Mucosa of stomach (tissue), 1 donor: Measurements from ENCODE around the gene VPS37B.
"Not testable (repeated sequence)": the region's sequence is repeated elsewhere in the genome, so short reads cannot be mapped to it uniquely, and the experiment has no call there.

Source experiments
- H3K27me3 ChIP-seq: one replicate; pipeline ENCODE4 v1.7.0; 2013; ENCODE audit warnings: mild to moderate bottlenecking, low read length; ENCODE audit not compliant: control insufficient read depth, insufficient read depth
- H3K36me3 ChIP-seq: one replicate; pipeline ENCODE4 v1.7.0; 2013; ENCODE audit warnings: low read length; ENCODE audit not compliant: control insufficient read depth, insufficient read depth
- H3K4me1 ChIP-seq: one replicate; pipeline ENCODE4 v1.7.0; 2013; ENCODE audit warnings: mild to moderate bottlenecking, low read length; ENCODE audit not compliant: control insufficient read depth, insufficient read depth
- H3K4me3 ChIP-seq: one replicate; pipeline ENCODE4 v1.7.0; 2013; ENCODE audit warnings: low read length
- H3K9ac ChIP-seq: one replicate; pipeline ENCODE4 v1.7.0; 2013; ENCODE audit warnings: mild to moderate bottlenecking, low read length, moderate library complexity
- H3K9me3 ChIP-seq: one replicate; pipeline ENCODE4 v1.7.0; 2013; ENCODE audit warnings: mild to moderate bottlenecking, low read length, moderate library complexity; ENCODE audit not compliant: control insufficient read depth
- donor health status: Pancreatic carcinoma.

The VPS37B gene, protein sequence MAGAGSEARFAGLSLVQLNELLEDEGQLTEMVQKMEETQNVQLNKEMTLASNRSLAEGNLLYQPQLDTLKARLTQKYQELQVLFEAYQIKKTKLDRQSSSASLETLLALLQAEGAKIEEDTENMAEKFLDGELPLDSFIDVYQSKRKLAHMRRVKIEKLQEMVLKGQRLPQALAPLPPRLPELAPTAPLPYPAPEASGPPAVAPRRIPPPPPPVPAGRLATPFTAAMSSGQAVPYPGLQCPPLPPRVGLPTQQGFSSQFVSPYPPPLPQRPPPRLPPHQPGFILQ

DNA sequence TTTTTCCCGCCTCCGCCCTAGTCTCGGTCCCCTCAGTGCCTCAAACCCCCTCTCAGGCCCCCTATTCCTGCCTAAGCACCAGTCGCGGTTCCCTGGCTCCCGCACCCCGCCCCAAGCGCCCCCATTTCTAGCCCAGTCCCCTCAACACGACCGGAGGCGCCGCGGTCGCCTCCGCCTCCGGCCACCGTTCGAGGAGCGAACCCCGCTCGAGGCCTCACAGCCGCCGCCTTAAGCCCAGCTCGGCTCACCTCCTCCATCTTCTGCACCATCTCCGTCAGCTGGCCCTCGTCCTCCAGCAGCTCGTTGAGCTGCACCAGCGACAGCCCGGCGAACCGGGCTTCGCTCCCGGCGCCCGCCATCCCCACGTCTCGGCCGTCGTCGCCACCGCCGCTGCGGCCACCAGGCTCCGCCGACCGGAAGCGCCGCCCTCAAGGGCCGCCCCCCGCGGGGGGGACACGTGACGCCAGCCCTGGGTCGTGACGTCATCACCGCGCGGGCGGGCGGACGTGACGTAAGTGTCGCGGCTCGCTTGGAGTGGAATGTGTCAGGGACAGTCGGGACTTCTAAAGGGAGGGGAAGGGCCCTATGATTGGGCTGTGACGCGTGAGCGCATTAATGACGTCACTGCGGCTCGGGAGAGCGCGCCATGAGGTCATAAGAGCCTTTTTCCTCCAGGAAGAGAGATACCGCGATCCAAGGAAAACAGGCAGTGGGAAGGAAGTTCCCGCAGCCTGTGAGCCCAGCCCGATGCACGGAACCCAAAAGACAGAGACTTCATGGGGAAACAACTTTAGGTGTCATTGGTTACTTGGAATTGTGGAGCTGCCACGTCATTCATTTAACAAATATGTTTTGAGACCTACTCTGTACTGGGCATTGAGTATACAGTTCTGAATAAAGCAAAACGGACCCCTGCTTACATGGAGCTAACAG is at the start of gene VPS37B:
TSS of gene VPS37B (minus strand) at position 421 of the 933 bp plus-strand sequence. CDS start at position 359, 62 bp downstream.
- peak within 1 kb of the TSS; percentile 96 for H3K4me3 ChIP-seq
- H3K9ac ChIP-seq = peak within 1 kb of the TSS; percentile 100
- H3K4me1 ChIP-seq = peaks cover 39% of the 10 kb centered on the region
- H3K9me3 ChIP-seq = no peaks in the 10 kb centered on the region
- H3K27me3 ChIP-seq = no peaks in the 10 kb centered on the region
- H3K36me3 ChIP-seq = no peaks in the 10 kb centered on the region

DNA sequence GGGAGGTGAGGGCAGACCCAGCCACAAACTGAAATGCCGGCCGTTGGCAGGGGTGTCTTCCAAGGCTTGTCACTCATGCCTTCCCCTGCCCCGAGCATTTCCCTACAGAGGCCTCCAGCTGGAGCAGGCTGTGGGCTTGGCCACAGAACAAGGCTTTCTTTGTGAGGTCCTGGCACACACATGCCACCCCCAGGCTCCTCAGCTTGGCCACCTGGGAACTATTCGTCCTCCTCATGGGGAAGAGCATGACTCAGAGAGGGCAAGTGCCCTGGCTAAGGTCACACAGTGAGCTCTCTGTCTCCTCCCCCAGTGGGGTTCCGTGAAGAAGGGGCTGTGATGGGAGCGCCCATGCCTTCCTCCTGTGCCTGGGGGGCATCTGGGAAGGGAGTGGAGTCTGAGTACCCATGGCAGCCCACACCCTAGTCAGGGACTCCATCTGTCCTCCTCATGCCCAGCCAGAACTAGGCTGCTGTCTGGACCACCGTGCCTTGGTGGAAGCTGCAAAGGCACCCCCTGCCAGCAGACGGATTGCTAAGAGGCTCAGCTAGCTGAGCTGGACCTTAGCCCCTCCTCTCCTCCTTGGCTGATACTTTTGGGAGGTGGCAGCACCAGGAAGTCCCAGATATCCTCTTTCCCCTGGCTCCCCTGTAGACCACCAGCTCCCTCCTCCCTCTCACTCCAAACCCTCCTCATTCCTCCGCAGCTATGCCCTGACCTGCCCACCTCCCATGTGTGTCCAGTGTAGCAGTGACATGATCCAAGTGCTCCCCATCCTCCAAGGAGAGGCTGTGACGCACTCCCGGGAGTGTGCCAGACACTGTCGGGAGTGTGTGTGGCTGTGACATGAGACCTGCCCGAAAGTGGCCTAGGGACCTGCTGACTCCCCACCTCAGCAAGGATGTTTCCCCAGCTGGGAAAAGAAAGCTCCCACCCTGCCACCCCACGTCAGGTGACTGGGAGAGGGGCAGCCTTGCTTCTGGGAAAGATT is 49.0 kb upstream of the VPS37B start:
- H3K9me3 ChIP-seq = no peaks in the 10 kb centered on the region
- peaks cover 77% of the 10 kb centered on the region for H3K4me1 ChIP-seq
- H3K36me3 ChIP-seq = no peaks in the 10 kb centered on the region
- no peaks in the 10 kb centered on the region for H3K27me3 ChIP-seq
- H3K4me3 ChIP-seq = no peak overlapping the region
- no peak overlapping the region for H3K9ac ChIP-seq

DNA sequence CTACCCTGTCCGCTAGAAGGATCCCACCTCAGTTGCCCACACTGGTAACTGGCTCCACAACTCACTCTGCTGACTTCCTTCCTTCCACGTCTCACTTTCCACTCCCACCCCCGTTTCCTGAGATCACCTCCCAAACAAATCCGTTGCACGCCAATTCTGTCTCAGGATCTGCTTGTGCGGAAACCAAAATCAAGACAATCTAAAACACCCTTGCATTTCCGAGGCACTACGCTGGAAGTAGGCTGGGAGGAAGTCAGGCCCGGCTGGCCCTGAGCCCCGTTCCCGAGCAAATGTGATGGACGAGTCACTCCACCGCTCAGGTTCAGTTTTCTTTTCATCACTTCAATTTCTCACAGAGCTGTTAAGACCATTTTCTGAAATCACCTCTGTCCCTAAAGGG is 47.3 kb upstream of the VPS37B start:
- H3K4me1 ChIP-seq = peaks cover 68% of the 10 kb centered on the region
- no peak overlapping the region for H3K4me3 ChIP-seq
- H3K36me3 ChIP-seq = no peaks in the 10 kb centered on the region
- no peaks in the 10 kb centered on the region for H3K9me3 ChIP-seq
- H3K9ac ChIP-seq = peak overlapping the region; percentile 29
- H3K27me3 ChIP-seq = no peaks in the 10 kb centered on the region

DNA sequence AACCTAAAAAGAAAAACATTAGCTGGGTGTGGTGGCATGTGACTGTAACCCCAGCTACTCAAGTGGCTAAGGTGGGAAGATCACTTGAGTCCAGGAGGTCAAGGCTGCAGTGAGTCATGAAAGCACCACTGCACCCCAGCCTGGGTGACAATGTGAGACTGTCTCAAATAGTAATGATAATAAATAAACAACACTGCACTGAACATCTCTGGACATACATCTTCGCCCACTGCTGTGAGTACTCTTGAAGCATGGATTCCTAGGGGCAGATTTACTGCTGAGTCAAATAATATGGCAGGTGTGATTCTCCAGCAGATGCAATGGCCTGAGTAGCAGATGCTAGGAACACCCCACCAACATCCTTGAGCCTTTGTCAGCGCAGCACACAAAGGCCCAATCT is 46.7 kb upstream of the VPS37B start:
- peaks cover 62% of the 10 kb centered on the region for H3K4me1 ChIP-seq
- H3K9me3 ChIP-seq = no peaks in the 10 kb centered on the region
- no peaks in the 10 kb centered on the region for H3K36me3 ChIP-seq
- H3K4me3 ChIP-seq = no peak overlapping the region
- H3K27me3 ChIP-seq = no peaks in the 10 kb centered on the region
- H3K9ac ChIP-seq = no peak overlapping the region

DNA sequence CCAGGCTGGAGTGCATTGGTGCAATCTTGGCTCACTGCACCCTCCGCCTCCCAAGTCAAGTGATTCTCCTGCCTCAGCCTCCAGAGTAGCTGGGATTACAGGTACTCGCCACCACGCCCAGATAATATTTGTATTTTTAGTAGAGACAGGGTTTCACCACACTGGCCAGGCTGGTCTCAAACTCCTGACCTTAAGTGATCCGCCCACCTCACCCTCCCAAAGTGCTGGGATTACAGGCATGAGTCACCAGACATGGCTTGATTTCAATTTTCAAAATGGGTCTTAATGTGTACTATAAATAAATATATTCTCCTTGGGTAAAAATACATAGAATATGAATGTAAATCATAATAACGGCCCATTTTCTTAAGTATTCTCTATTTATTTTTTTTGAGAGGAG is 45.4 kb upstream of the VPS37B start:
- not testable (repeated sequence) for H3K36me3 ChIP-seq

DNA sequence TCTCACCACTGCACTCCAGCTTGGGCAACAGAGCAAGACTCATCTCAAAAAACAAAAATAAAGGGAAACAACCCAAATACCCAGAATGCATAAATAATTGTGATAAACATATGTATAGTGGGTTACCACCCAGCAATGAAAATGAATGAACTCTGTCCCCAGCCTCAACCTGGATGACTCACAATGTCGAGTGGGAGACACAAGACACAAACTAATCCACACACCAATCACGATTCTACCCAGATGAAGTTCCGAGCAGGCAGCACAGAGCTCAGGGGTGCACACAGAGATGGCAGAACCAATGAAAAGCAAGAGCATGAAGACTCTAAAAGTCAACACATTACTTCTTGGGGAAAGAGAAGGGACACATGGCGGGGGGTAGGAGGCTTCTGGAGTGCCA is 43.2 kb upstream of the VPS37B start:
- peaks cover 29% of the 10 kb centered on the region for H3K4me1 ChIP-seq
- H3K9me3 ChIP-seq = no peaks in the 10 kb centered on the region
- H3K4me3 ChIP-seq = no peak overlapping the region
- no peaks in the 10 kb centered on the region for H3K27me3 ChIP-seq
- H3K9ac ChIP-seq = no peak overlapping the region
- H3K36me3 ChIP-seq = no peaks in the 10 kb centered on the region

More for the DNA sequence above, 45.4 kb upstream of the VPS37B start:
- peaks cover 49% of the 10 kb centered on the region for H3K4me1 ChIP-seq
- not testable (repeated sequence) for H3K27me3 ChIP-seq, H3K9me3 ChIP-seq, H3K9ac ChIP-seq, H3K4me3 ChIP-seq

GRCh38 chr12:122937622-122938091 is 41.7 kb upstream of the VPS37B start:
- Histone ChIP-seq H3K36me3 (no peaks in the 10 kb centered on the region), H3K9me3 (no peaks in the 10 kb centered on the region), H3K27me3 (no peaks in the 10 kb centered on the region), H3K9ac (no peak overlapping the region), H3K4me3 (no peak overlapping the region), H3K4me1 (peaks cover 15% of the 10 kb centered on the region)

DNA sequence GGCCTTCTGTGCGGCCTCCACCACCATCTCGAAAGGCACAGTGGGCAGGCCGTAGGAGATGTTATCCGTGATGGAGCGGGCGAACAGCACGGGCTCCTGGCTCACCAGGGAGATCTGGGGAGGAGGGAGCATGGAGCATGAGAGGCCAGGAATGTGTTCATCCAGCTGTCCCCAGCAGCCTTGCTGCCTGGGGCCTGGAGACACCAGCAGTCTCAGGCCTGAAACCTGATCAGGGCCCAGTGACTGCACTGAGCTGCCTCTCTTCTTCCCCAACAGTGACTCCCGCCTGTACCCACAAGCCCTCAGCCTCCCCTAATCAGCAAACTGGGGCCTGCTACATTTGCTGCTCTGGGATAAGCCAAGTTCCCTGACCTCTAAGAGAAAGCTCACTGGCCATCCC is 39.4 kb upstream of the VPS37B start:
- H3K27me3 ChIP-seq = no peaks in the 10 kb centered on the region
- no peaks in the 10 kb centered on the region for H3K4me1 ChIP-seq
- H3K9me3 ChIP-seq = no peaks in the 10 kb centered on the region
- H3K4me3 ChIP-seq = no peak overlapping the region
- no peaks in the 10 kb centered on the region for H3K36me3 ChIP-seq
- H3K9ac ChIP-seq = no peak overlapping the region

DNA sequence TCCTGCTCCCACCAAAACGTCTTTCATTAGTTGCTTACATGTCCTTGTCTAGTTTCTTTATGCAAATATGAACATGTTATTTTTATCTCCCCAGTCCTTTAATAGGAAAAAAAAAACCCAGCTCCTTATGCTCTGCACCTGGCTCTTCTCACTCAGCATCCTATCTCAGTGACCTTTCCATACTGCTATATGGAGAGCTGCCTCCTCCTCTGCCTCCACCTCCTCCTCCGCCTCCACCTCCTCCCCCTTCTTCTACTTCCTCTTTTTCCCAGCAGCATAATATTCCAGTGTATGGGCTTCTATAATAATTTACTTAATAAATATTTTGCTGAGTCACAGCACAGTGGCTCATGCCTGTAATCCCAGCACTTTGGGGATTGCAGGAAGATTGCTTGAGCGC is 38.8 kb upstream of the VPS37B start:
- H3K36me3 ChIP-seq = no peaks in the 10 kb centered on the region
- no peak overlapping the region for H3K4me3 ChIP-seq
- H3K9ac ChIP-seq = no peak overlapping the region
- no peaks in the 10 kb centered on the region for H3K27me3 ChIP-seq
- H3K9me3 ChIP-seq = no peaks in the 10 kb centered on the region
- no peaks in the 10 kb centered on the region for H3K4me1 ChIP-seq

DNA sequence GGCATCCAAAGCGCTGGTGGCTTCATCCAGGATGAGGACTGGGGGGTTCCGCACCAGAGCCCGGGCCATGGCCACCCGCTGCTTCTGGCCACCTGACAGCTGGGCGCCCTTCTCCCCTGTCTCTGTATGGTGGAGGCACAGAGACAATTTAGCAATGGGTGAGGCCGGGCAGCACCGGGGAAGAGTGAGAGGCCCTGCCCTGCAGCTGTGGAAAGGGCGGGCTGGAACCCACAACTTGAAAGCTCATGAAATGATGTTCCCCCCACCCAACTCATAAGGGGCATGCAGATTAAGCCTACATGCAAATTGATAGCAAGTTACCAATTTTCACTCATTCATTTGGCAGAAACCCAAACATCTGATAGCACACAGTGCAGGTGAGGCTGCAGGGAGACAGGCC is 36.3 kb upstream of the VPS37B start:
- H3K36me3 ChIP-seq = no peaks in the 10 kb centered on the region
- H3K9me3 ChIP-seq = no peaks in the 10 kb centered on the region
- H3K27me3 ChIP-seq = no peaks in the 10 kb centered on the region
- H3K9ac ChIP-seq = no peak overlapping the region
- H3K4me1 ChIP-seq = no peaks in the 10 kb centered on the region
- no peak overlapping the region for H3K4me3 ChIP-seq

- H3K4me3 ChIP-seq = no peak overlapping the region
- H3K9me3 ChIP-seq = no peaks in the 10 kb centered on the region
- H3K36me3 ChIP-seq = no peaks in the 10 kb centered on the region
- no peaks in the 10 kb centered on the region for H3K4me1 ChIP-seq
- no peak overlapping the region for H3K9ac ChIP-seq
- no peaks in the 10 kb centered on the region for H3K27me3 ChIP-seq
These were observed 33.9 kb upstream of the VPS37B start for GRCh38 chr12:122929812-122930211.
